Gastroesophageal sphincter (tissue), 4 donors: ENCODE results near the gene WNT5B. TPM values are rescaled to one million over a fixed set of nuclear protein-coding genes. Genes with fewer than 3 reads are reported as not detected.
A peak's percentile ranks its signal among the peaks of the same experiment; 100 is the strongest.

Experiments
- ATAC-seq: fragments of 150-250 bp; one replicate; pipeline ENCODE4 v1.9.1; 2016; ENCODE audit warnings: mild to moderate bottlenecking, moderate library complexity
- H3K27ac ChIP-seq, 4 donors: fragments of 200-600 bp; sonication (generic) in 3 of 4; 1 replicate in 3 of 4; 2 replicates in 1 of 4; pipeline ENCODE4 v1.5.1; 2016 to 2019
- H3K27me3 ChIP-seq: fragments of 200-600 bp; sonication (generic); one replicate; pipeline ENCODE4 v1.5.1; 2019
- H3K36me3 ChIP-seq, 2 donors: fragments of 200-600 bp; sonication (generic); one replicate each; pipeline ENCODE4 v1.5.1; 2019; ENCODE audit warnings: control low read depth in 1 of 2
- H3K4me1 ChIP-seq, 3 donors: fragments of 200-600 bp; sonication (generic); 1 replicate in 2 of 3; 2 replicates in 1 of 3; pipeline ENCODE4 v1.5.1; 2016 to 2019; ENCODE audit warnings: control low read depth in 2 of 3
- H3K4me3 ChIP-seq, 2 donors: fragments of 200-600 bp; sonication (generic); one replicate each; pipeline ENCODE4 v1.5.1; 2019; ENCODE audit warnings: mild to moderate bottlenecking in 1 of 2, moderate library complexity in 1 of 2
- H3K9me3 ChIP-seq, 3 donors: fragments of 200-600 bp; sonication (generic); one replicate each; pipeline ENCODE4 v1.5.1; 2017 to 2019; ENCODE audit warnings: control low read depth in 2 of 3
- CTCF ChIP-seq, 4 experiments: fragments of 200-600 bp in 2 of 4; fragments of 450-650 bp in 2 of 4; sonication (generic) in 1 of 4; IDR thresholded peaks; one replicate each; pipeline ENCODE4 v1.5.1; 2017 to 2019; ENCODE audit warnings: antibody characterized with exemption in 4 of 4, mild to moderate bottlenecking in 2 of 4, moderate library complexity in 2 of 4
- EP300 ChIP-seq: sonication (generic); formaldehyde crosslinking; IDR thresholded peaks from one replicate; pipeline ENCODE4 v1.6.1; 2017; ENCODE audit warnings: antibody characterized with exemption, mild to moderate bottlenecking
- POLR2A ChIP-seq, 2 donors: fragments of 450-650 bp; IDR thresholded peaks; one replicate each; pipeline ENCODE4 v1.6.1; 2017; ENCODE audit warnings: antibody characterized with exemption in 2 of 2, mild to moderate bottlenecking in 2 of 2, moderate library complexity in 1 of 2
- POLR2AphosphoS5 ChIP-seq: sonication (generic); formaldehyde crosslinking; IDR thresholded peaks from one replicate; pipeline ENCODE4 v1.6.1; 2017; ENCODE audit warnings: antibody characterized with exemption
- WGBS, 2 donors: methylation state at CpG; one replicate each; pipeline ENCODE4 v1.1.5; 2018; ENCODE audit warnings: low coverage in 1 of 2; 5-methylcytosine and 5-hydroxymethylcytosine counted together
- total RNA-seq, 4 donors: library from RNA; depleted of rRNA; stranded (reverse); fragments of >200 nt; gene quantifications; one replicate each; pipeline ENCODE4 v1.1.0, GENCODE V29; 2016

Gene WNT5B
- total RNA-seq, 4 donors from 2014 or later = 9.4 to 76.5 (median 26.3) TPM

GRCh38 chr12:1666215-1666614, 37.2 kb downstream of the WNT5B start:
- Histone ChIP-seq H3K27me3 (no peaks in the 10 kb centered on the region), H3K27ac (no peak overlapping the region), H3K4me1 (peaks cover 0 to 11% (median 3%) of the 10 kb centered on the region in 3 donors), H3K4me3 (no peak overlapping the region), H3K9me3 (no peaks in the 10 kb centered on the region), H3K36me3 (no peaks in the 10 kb centered on the region)
- TF ChIP-seq EP300 (no peak), CTCF (IDR thresholded peaks at IDR 0.05) (no peak), POLR2A (IDR thresholded peaks at IDR 0.05) (no peak), POLR2AphosphoS5 (no peak)
- no peak for ATAC-seq
- 61 to 73% methylated on average over 5 of the region's 5 CpGs for WGBS, 2 donors

- Histone ChIP-seq H3K36me3 (no peaks in the 10 kb centered on the region), H3K27me3 (no peaks in the 10 kb centered on the region), H3K4me3 (no peak overlapping the region), H3K27ac (peak overlapping the region in 1 of 4 donors; percentile 30), H3K4me1 (peaks cover 0 to 6% (median 0%) of the 10 kb centered on the region in 3 donors), H3K9me3 (no peaks in the 10 kb centered on the region)
- ATAC-seq = no peak
- WGBS, 2 donors = 11 to 32% methylated on average over 2 of the region's 2 CpGs
- no peak for TF ChIP-seq CTCF (IDR thresholded peaks at IDR 0.05)
- no peak for TF ChIP-seq EP300
- TF ChIP-seq POLR2AphosphoS5 = no peak
- TF ChIP-seq POLR2A (IDR thresholded peaks at IDR 0.05) = no peak
Measured at GRCh38 chr12:1666685-1667162, 37.7 kb downstream of the WNT5B start.

GRCh38 chr12:1668833-1669543, 40.0 kb downstream of the WNT5B start:
- no peaks in the 10 kb centered on the region for H3K36me3 ChIP-seq
- H3K27ac ChIP-seq = peak overlapping the region in 1 of 4 donors; percentile 9
- peak; percentile 22 for ATAC-seq
- no peaks in the 10 kb centered on the region for H3K9me3 ChIP-seq
- no peak overlapping the region for H3K4me3 ChIP-seq
- TF ChIP-seq CTCF (IDR thresholded peaks at IDR 0.05) = no peak
- no peak for TF ChIP-seq POLR2AphosphoS5
- no peak for TF ChIP-seq EP300
- no peak for TF ChIP-seq POLR2A (IDR thresholded peaks at IDR 0.05)
- H3K27me3 ChIP-seq = no peaks in the 10 kb centered on the region
- no peaks in the 10 kb centered on the region for H3K4me1 ChIP-seq
- WGBS, 2 donors = 54 to 58% methylated on average over 7 to 11 of the region's 18 CpGs

- H3K27me3 ChIP-seq = no peaks in the 10 kb centered on the region
- H3K36me3 ChIP-seq = no peaks in the 10 kb centered on the region
- no peak overlapping the region for H3K27ac ChIP-seq
- no peak overlapping the region for H3K4me3 ChIP-seq
- TF ChIP-seq EP300 = no peak
- TF ChIP-seq POLR2A (IDR thresholded peaks at IDR 0.05) = no peak
- no peak for TF ChIP-seq CTCF (IDR thresholded peaks at IDR 0.05)
- TF ChIP-seq POLR2AphosphoS5 = no peak
- no peak for ATAC-seq
- no peaks in the 10 kb centered on the region for H3K9me3 ChIP-seq
- 77 to 85% methylated on average over 11 to 14 of the region's 14 CpGs for WGBS, 2 donors
- no peaks in the 10 kb centered on the region for H3K4me1 ChIP-seq
Measured at GRCh38 chr12:1670358-1671268, 41.6 kb downstream of the WNT5B start.
